Fibroblast of pulmonary artery (primary cell): ENCODE data around the gene SAP25.

Experiments used
- DNase-seq: peaks from one replicate; pipeline ENCODE4 v3.0.0-alpha.2; 2010; ENCODE audit warnings: low read depth
- H3K4me3 ChIP-seq: replicated peaks from 2 replicates; pipeline ENCODE4 v1.5.1; 2011; ENCODE audit warnings: low read depth, mild to moderate bottlenecking, control low read depth, low read length, moderate library complexity
- CTCF ChIP-seq: IDR thresholded peaks from 2 replicates; pipeline ENCODE4 v1.5.1; 2011; ENCODE audit warnings: mild to moderate bottlenecking, control low read depth, low read length, inconsistent platforms; ENCODE audit errors: missing control alignments

SAP25 gene

GRCh38 chr7:100612730-100613390 lies 39.2 kb upstream of the SAP25 start:
- DNase-seq, result no peak
- H3K4me3 ChIP-seq, result peak overlapping the region; percentile 76
- TF ChIP-seq CTCF, result peak; percentile 13

DNA sequence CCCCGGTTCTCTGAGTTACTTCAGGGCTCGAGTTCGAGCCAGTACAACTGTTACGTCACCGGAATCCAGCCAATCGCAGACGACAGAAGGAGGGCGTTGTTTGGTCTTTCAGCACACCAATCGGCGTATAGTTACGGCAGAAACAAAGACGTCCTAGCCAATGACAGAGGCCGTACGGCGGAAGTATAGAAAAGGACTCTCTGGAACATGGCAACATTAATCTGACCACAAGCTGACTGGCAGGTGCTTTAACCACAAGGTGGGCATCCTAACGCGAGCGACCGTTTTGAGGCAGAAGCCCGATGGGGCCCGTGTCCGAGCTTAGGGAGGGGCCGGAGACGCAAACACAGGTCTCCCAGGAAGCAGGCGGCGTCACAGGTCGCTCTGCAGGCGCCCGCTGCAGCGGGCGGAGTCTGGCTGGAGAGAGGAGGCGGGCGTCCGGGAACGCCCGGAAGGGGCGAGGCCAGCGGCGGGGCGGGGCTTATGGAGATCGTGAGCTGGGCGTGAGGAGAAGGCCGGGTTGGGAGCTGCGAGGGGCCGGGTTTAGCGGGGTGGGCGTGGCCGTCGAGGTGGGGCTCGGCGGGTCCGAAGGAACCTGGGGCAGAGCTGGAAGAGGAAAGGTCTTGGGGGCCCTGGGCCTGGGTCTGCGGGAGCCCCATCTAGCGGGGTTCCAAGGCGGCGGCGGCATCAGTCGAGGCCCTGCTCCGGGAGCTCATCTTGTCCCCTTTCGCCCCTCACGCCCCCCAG lies 38.5 kb upstream of the SAP25 start, which contains the start of gene MOSPD3:
MOSPD3 (plus strand) TSS at position 558 of the 747 bp plus-strand sequence. CDS start 252 bp downstream, outside the sequence.
- TF ChIP-seq CTCF, result no peak
- DNase-seq, result peak; percentile 100
- H3K4me3 ChIP-seq, result peak within 1 kb of the TSS; percentile 76

DNA sequence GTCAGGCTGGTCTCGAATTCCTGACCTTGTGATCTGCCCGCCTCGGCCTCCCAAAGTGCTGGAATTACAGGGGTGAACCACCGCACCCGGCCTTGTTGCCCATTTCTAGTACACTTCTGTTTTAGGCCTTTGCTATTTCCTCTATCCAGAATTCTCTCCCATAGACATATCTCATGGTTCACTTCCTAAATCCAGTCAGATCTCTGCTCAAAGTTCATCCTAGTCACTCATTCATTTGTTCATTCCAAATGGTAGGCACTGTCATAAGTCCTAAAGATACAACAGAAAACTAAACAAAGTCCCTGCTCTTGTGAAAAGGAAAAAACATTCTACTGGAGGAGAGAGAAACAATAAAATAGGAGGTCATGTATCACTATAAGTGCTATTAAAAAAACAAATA lies 36.3 kb upstream of the SAP25 start:
- no peak overlapping the region for H3K4me3 ChIP-seq
- no peak for TF ChIP-seq CTCF
- DNase-seq, result no peak

DNA sequence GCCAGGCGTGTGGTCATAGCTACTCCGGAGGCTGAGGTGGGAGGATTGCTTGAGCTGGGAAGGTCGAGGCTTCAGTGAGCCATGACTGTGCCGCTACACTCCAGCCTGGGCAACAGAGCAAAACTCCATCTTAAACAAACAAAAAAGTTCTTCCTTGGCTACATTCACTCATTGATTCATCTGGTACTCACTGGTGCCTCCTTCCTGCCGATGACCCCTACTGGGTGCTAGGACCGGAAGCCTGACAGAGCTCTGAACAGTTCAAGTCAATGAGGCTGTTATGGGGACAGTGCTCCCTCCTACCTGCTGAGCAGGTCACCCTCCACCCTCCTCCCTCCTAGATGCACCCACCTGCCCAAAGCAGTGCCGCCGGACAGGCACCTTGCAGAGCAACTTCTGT lies 33.4 kb upstream of the SAP25 start:
- DNase-seq, result no peak
- H3K4me3 ChIP-seq, result no peak overlapping the region
- no peak for TF ChIP-seq CTCF

DNA sequence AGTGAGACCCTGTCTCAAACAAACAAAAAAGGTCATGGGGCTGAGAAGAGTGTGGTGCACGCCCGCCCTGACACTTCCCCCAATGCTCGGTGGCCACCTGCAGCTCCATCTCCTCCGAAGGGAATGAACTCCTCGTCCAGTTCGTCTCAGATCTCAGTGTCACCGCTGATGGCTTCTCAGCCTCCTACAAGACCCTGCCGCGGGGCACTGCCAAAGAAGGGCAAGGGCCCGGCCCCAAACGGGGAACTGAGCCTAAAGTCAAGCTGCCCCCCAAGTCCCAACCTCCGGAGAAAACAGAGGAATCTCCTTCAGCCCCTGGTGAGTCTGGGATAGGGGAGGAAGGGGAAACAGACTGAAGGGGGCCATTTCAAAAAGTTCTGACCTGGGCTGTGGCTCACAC lies 32.6 kb upstream of the SAP25 start:
- no peak for TF ChIP-seq CTCF
- DNase-seq, result no peak
- H3K4me3 ChIP-seq, result no peak overlapping the region

- no peak for DNase-seq
- H3K4me3 ChIP-seq, result peak overlapping the region; percentile 62
- no peak for TF ChIP-seq CTCF
Measured at GRCh38 chr7:100604976-100605911, 31.5 kb upstream of the SAP25 start.
